Measurements from ENCODE around the gene AATF. TPM values are rescaled to one million over a fixed set of nuclear protein-coding genes. Genes with fewer than 3 reads are reported as not detected.

The AATF gene
- polyA plus RNA-seq, 2 of the 4 experiments (the other 2 are of a cell fraction) = 51.9 to 120 TPM

GRCh38 chr17:37098910-37099664 lies 150.3 kb downstream of the AATF start:
- CTCF ChIA-PET = interaction anchor here (0.9 to 3.0 kb wide), 3 partner anchors 22 to 52 kb away, joined by 3 to 14 read pairs (median 4); no protein-coding TSS in a partner anchor
- FAIRE-seq = no peak
- WGBS (ENCODE audit: missing lambda C conversion rate) = 87% methylated on average over 8 of the region's 9 CpGs

GRCh38 chr17:37100231-37100630 lies 151.5 kb downstream of the AATF start:
- TF ChIP-seq HDAC2 (IDR thresholded peaks at IDR 0.05) (no peak), TFCP2L1 (CRISPR knock-in tag; IDR thresholded peaks at IDR 0.05) (no peak), JUNB (IDR thresholded peaks at IDR 0.05) (no peak), NR3C1 (IDR thresholded peaks at IDR 0.05) (no peak), KDM1A (IDR thresholded peaks at IDR 0.05; ENCODE audit: low read depth) (no peak)
- Histone ChIP-seq H3K9me3 (no peaks in the 10 kb centered on the region), H3K4me2 (no peak overlapping the region), H3K4me1 (no peaks in the 10 kb centered on the region), H3K4me3 (no peak overlapping the region), H3K27ac (no peak overlapping the region)
- no peak for DNase-seq (ENCODE audit: low read depth in 1 of 2, low spot score in 1 of 2)
- ChIA-PET POLR2A (no interaction called here), CTCF (no interaction called here)
- no peak for FAIRE-seq
- no peak for ATAC-seq
- 96% methylated on average over 4 of the region's 4 CpGs for WGBS (ENCODE audit: missing lambda C conversion rate)

More at GRCh38 chr17:37098910-37099664, 150.3 kb downstream of the AATF start:
- Histone ChIP-seq H3K4me2 (no peak overlapping the region), H3K4me3 (no peak overlapping the region), H3K4me1 (no peaks in the 10 kb centered on the region), H3K9me3 (no peaks in the 10 kb centered on the region), H3K27ac (no peak overlapping the region)
- no peak for DNase-seq (ENCODE audit: low read depth in 1 of 2, low spot score in 1 of 2)
- ATAC-seq = no peak
- POLR2A ChIA-PET = no interaction called here
- no peak for TF ChIP-seq E2F6 (IDR thresholded peaks at IDR 0.05; ENCODE audit: borderline replicate concordance, low read depth)
- TF ChIP-seq HOXB5 (CRISPR knock-in tag; IDR thresholded peaks at IDR 0.05) = no peak
- no peak for TF ChIP-seq KDM1A (IDR thresholded peaks at IDR 0.05; ENCODE audit: low read depth)
- no peak for TF ChIP-seq FOSB (CRISPR knock-in tag; IDR thresholded peaks at IDR 0.05)
- no peak for TF ChIP-seq RAD21 (conservative IDR thresholded peaks at IDR 0.05 in 1 of 2, IDR thresholded peaks at IDR 0.05 in 1 of 2)
- TF ChIP-seq SMC3 (IDR thresholded peaks at IDR 0.05) = no peak
- TF ChIP-seq ZFP36 (IDR thresholded peaks at IDR 0.05; ENCODE audit: borderline replicate concordance, partially characterized antibody) = no peak
- TF ChIP-seq RNF2 (IDR thresholded peaks at IDR 0.05; ENCODE audit: borderline replicate concordance, low read depth) = no peak
- TF ChIP-seq HEYL (CRISPR knock-in tag; IDR thresholded peaks at IDR 0.05) = no peak
- no peak for TF ChIP-seq REST (IDR thresholded peaks at IDR 0.05)
- no peak for TF ChIP-seq JUNB (IDR thresholded peaks at IDR 0.05)
- no peak for TF ChIP-seq TP53 (CRISPR knock-in tag; IDR thresholded peaks at IDR 0.05)

GRCh38 chr17:37101306-37101705 lies 152.6 kb downstream of the AATF start:
- no peak overlapping the region for H3K27ac ChIP-seq
- ChIA-PET POLR2A (no interaction called here), CTCF (interaction anchor here (2.3 kb wide), 1 partner anchor 54 kb away, joined by 9 read pairs; no protein-coding TSS in a partner anchor)
- FAIRE-seq (no peak), ATAC-seq (no peak), DNase-seq (ENCODE audit: low read depth in 1 of 2, low spot score in 1 of 2) (no peak)
- H3K4me2 ChIP-seq = no peak overlapping the region
- H3K4me3 ChIP-seq = no peak overlapping the region
- WGBS (ENCODE audit: missing lambda C conversion rate) = 90% methylated on average over 2 of the region's 2 CpGs
- no peaks in the 10 kb centered on the region for H3K4me1 ChIP-seq
- TF ChIP-seq BHLHE40 (IDR thresholded peaks at IDR 0.05; ENCODE audit: low read depth, low read length) (no peak), PHF8 (IDR thresholded peaks at IDR 0.05; ENCODE audit: borderline replicate concordance, low read depth) (no peak), HEYL (CRISPR knock-in tag; IDR thresholded peaks at IDR 0.05) (no peak), JUNB (IDR thresholded peaks at IDR 0.05) (no peak), RFX5 (IDR thresholded peaks at IDR 0.05) (no peak), ZNF302 (CRISPR knock-in tag; IDR thresholded peaks at IDR 0.05) (no peak), FOXS1 (CRISPR knock-in tag; IDR thresholded peaks at IDR 0.05) (no peak), ZFP36 (IDR thresholded peaks at IDR 0.05; ENCODE audit: borderline replicate concordance, partially characterized antibody) (no peak), MYC (IDR thresholded peaks at IDR 0.05; ENCODE audit: borderline replicate concordance, low read length) (no peak), RCOR1 (IDR thresholded peaks at IDR 0.05; ENCODE audit: low read depth, low read length) (no peak), EHMT2 (IDR thresholded peaks at IDR 0.05; ENCODE audit: low read depth) (no peak), HOXB5 (CRISPR knock-in tag; IDR thresholded peaks at IDR 0.05) (no peak), POLR2A (IDR thresholded peaks at IDR 0.05; ENCODE audit: low read length) (no peak), FOSL2 (IDR thresholded peaks at IDR 0.05) (no peak), FOSL2 (CRISPR knock-in tag; IDR thresholded peaks at IDR 0.05) (no peak), NFE2L2 (conservative IDR thresholded peaks at IDR 0.05; ENCODE audit: low read length) (no peak), HOXB13 (CRISPR knock-in tag; IDR thresholded peaks at IDR 0.05; ENCODE audit: low read depth) (no peak)
- no peaks in the 10 kb centered on the region for H3K9me3 ChIP-seq
